Measurements from ENCODE around the gene COL4A4.

DNA sequence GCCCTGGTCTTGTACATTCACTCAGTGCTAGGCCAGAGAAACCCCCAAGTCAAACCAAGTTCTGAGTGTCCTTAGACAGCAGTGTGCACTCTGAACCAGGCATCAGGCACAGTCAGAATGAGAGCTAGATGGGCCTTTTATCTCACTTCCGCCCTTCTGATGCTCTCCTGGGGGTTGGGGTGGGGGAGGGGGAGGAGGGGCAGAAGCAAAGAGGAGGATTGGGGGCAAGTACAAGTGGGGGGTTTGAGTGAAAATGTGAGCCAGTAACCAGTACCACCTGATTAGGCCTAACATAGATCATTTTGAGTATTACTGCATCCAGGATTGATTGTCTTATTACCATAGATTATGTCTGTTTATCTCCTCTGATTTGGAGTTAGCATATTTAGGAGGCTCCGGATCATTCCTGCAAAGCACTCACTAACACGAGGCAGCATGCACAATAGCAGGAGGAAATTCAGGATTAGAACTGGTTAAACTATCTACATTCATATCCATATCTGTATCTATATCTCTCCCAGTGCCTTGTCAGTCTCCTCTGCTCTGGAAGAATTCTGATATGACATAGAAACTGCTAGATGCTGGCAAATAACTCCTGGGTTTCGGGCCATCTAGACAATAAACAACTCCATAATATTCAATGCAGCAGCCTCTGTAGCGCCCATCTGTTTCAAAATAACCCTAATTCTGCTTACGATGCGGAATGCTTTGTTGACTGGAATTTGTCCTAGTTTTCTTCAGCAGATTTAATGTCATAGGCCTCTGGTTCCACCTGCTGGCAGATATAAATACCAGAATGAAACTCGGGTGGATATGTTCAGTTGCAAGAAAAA, 179.0 kb downstream of the COL4A4 start:
- TF ChIP-seq, protein P1, sequence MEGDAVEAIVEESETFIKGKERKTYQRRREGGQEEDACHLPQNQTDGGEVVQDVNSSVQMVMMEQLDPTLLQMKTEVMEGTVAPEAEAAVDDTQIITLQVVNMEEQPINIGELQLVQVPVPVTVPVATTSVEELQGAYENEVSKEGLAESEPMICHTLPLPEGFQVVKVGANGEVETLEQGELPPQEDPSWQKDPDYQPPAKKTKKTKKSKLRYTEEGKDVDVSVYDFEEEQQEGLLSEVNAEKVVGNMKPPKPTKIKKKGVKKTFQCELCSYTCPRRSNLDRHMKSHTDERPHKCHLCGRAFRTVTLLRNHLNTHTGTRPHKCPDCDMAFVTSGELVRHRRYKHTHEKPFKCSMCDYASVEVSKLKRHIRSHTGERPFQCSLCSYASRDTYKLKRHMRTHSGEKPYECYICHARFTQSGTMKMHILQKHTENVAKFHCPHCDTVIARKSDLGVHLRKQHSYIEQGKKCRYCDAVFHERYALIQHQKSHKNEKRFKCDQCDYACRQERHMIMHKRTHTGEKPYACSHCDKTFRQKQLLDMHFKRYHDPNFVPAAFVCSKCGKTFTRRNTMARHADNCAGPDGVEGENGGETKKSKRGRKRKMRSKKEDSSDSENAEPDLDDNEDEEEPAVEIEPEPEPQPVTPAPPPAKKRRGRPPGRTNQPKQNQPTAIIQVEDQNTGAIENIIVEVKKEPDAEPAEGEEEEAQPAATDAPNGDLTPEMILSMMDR (IDR thresholded peaks at IDR 0.05): peak; percentile 50 to 75 (median 68)
- TF ChIP-seq POLR2A (IDR thresholded peaks at IDR 0.05): no peak

Data from esophagus squamous epithelium (tissue), 4 donors.